Fibroblast of mammary gland (primary cell): ENCODE data around the gene LEFTY1.
A peak's percentile ranks its signal among the peaks of the same experiment; 100 is the strongest.

Experiments
- DNase-seq: peaks from one replicate; pipeline ENCODE4 v3.0.0-alpha.2; 2010; ENCODE audit warnings: low read depth
- H3K4me3 ChIP-seq: 2 replicates; pipeline ENCODE4 v1.5.1; 2011; ENCODE audit warnings: low read depth, mild to moderate bottlenecking, low read length, moderate library complexity; ENCODE audit not compliant: control insufficient read depth
- TF ChIP-seq, protein P1 (sequence below): conservative IDR thresholded peaks from 2 replicates; pipeline ENCODE4 v1.5.1; 2011; ENCODE audit warnings: low read depth, low read length, inconsistent platforms; ENCODE audit not compliant: control insufficient read depth, insufficient read depth

The LEFTY1 gene

GRCh38 chr1:225850370-225850769, 38.6 kb downstream of the LEFTY1 start:
- TF ChIP-seq, protein P1, sequence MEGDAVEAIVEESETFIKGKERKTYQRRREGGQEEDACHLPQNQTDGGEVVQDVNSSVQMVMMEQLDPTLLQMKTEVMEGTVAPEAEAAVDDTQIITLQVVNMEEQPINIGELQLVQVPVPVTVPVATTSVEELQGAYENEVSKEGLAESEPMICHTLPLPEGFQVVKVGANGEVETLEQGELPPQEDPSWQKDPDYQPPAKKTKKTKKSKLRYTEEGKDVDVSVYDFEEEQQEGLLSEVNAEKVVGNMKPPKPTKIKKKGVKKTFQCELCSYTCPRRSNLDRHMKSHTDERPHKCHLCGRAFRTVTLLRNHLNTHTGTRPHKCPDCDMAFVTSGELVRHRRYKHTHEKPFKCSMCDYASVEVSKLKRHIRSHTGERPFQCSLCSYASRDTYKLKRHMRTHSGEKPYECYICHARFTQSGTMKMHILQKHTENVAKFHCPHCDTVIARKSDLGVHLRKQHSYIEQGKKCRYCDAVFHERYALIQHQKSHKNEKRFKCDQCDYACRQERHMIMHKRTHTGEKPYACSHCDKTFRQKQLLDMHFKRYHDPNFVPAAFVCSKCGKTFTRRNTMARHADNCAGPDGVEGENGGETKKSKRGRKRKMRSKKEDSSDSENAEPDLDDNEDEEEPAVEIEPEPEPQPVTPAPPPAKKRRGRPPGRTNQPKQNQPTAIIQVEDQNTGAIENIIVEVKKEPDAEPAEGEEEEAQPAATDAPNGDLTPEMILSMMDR: no peak
- DNase-seq: no peak
- H3K4me3 ChIP-seq: no peak overlapping the region

GRCh38 chr1:225849925-225850324, 39.0 kb downstream of the LEFTY1 start:
- no peak for DNase-seq
- H3K4me3 ChIP-seq: no peak overlapping the region
- TF ChIP-seq, protein P1: no peak

DNA sequence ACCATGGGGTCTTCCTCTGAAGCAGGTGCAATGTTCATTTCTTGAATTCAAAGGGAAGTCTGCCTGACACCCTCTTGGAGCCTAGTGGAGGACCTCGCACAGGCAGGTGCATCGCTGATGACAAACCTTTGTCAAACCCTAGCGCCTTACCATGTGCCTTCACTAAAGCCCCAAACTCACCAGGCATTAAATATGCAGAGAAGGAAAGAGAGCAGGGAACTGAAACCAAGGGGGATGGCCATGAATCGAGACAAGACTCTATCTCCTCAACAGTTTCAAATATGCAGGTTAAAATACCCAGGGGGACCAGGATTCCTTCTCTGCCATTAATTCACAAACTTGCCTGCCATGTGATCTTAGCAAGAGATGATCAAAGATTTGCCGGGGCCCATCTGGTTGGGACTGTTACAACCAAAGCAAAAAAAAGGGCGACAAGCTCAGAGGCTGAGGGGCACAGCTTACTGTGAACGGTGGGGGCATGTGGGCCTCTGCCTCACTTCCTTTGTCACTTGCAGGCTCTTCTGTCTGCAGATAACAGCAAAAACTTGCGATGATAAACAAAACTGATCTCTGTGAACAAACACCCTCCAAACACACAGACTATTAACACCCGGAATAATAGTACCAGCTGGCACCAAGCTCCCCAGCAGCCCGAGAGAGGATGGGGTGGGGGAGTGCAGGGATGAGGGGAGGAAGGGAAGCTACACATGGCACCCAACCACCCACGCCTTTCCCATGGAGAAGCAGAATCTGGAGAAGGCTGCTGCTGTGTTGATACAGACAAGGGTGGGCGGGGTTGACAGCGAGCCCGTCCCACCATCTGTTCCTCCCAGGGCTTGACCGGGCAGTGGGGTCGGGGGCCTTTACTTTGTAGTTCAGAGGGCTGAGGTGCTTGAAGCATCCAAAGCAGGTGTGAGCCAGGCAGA, 40.7 kb downstream of the LEFTY1 start:
- TF ChIP-seq, protein P1: no peak
- H3K4me3 ChIP-seq: no peak overlapping the region
- peak; percentile 30 for DNase-seq

GRCh38 chr1:225847610-225848009, 41.3 kb downstream of the LEFTY1 start:
- H3K4me3 ChIP-seq: no peak overlapping the region
- no peak for DNase-seq
- TF ChIP-seq, protein P1: no peak

DNA sequence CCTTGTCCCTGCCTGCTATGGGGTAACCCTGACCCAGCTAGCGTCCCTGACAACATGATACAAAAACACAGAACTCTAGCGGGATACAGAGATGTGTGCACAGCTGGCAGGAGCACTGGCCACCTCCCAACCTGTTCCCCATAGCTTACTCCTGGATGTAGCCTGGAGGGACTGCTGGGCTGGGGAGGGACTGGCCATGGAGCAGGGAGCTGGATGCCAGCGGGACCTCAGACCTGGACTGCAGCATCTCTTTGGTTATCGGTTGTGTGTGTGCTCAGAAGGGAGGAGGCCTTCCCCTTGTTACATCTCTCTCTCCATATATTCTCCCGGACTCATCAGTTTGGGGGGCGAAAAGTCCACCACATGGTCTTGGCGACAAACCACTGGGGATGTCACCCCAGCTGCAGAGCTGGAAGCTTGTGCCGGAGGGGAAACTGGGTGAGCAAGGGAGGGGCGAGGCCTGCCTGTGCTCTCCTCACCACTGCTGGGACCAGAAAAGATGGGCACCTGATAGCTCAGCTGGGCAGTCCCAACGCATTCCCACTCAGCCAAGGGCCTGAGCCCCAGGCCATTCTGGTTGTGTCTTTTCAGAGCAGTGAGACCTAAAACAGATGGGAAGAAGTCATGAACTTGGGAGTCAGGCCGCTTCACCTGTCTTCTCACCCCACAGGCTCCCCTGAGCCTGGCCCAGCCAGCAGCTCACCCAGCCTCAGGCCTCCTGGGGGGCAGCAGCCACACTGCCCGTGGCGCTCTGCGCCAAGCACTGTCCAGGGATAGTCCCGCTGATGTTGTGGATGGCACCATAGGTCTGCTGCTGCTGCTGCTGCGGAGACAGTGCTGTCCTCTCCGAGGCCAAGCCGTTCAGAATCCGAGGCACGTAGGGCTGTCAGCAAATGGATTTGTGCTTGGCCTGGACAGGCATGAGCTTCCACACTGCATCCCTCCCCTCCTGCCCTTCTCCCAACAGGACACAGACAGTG, 42.3 kb downstream of the LEFTY1 start:
- TF ChIP-seq, protein P1: no peak
- DNase-seq: no peak
- no peak overlapping the region for H3K4me3 ChIP-seq

- DNase-seq: peak; percentile 83
- TF ChIP-seq, protein P1: peak; percentile 87
- H3K4me3 ChIP-seq: no peak overlapping the region
These were observed 43.2 kb downstream of the LEFTY1 start for GRCh38 chr1:225845571-225846259.
